ENCODE data around the gene FIGNL2.

Gene FIGNL2

DNA sequence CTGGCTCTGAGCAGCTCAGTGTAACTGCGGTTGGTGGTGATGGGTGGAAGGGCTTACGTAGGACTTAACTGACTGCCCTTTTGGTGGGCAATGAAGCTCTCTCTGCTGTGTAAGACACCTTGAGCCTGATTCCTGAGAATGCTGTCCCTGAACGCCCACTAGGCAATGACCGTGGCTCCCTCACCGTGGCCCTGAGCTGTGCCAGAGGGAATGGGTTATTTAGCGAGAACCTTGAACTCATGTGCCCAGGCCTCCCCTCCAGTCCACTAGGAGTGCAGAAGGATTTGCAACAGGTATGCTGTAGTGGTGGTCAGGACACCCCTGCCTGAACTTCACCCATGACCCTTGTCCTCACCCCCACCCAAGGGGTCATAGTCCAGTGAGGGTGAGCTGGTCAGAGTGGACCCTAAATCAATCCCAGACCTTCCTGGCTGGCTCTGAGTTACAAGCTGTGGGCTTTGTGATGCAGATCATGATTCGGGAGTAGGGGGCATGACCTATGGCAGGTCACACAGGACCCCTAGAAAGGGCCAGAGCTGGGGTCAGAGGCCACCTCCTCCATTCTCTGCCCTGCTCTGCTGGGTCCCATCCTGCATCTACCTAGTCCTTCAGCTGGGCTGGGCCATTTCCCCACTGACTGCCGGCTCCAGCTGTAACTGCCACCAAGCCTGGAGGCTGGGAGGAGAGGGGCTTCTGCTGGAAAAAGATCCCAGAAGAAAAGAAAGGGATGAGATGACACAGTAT, 24.9 kb upstream of the FIGNL2 start:
- no peak for DNase-seq

DNA sequence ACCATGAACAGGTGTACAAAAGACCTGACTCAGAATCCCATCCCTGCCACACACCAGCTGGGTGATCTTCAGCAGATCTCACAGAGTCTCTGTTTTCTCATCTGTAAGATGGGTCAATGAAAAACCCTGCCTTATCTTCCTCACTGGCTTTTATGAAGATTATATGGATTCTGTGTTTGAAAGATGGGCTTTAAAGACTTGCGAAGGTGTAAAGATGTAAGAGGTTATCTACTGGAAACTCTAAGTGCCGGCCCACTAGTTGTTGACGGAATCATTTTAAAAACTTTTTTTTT, 24.1 kb upstream of the FIGNL2 start:
- DNase-seq, result no peak

DNA sequence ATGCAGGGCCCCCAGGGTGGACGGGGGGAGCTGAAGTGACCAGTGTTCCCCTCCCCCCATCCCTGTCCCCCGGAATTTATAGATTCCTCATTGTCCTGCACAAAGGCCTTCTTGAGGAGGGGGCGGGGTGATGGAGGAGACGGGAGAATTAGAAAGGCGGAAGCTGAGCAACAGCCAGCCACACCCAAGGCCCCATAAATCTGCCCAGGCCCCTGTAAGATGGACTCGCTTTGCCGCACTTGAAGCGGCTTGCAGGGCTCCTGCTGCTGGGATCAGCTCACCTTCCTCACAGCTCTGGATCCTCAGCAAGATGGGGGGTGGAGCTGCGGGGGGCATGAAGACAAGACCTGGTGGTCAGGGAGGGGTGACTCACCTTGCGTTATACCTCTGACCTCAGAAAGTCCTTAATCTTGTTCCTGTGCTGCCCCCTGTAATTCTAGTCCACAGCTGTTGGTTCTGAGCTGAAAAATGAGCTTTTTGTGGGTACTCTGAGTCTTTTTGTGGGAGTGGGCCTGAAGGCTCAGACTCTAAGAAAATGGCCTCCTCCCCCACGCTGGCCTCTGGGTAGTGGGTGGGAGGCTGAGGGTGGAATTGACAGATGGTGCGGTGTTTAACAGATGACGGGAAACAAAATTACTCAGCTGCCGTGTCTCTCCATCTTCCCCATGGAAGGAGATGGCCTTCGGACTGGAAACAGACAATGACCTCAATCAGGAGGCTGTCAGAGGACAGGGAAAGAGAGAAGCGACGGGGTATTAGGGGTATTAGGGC, 23.6 kb upstream of the FIGNL2 start:
- DNase-seq, result no peak

DNA sequence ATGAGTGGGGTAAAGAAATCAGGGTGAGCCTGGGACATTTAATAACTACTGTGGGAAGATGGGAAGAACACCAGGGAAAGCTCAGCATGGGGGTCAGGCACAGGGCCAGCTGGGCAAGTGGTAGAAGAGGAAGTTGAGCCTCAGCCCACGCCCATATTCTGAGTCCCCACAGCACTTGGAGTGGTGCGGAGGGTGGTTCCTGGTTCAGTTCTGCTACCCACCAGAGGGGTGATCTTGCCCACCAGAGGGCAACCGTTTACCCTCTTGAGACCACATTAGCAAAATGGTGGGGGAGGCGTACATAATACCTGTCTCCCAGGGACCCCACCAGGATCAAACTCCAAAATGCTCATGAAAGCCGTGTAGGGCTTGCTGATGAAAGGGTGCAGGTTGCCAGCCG, 22.6 kb upstream of the FIGNL2 start:
- no peak for DNase-seq

DNA sequence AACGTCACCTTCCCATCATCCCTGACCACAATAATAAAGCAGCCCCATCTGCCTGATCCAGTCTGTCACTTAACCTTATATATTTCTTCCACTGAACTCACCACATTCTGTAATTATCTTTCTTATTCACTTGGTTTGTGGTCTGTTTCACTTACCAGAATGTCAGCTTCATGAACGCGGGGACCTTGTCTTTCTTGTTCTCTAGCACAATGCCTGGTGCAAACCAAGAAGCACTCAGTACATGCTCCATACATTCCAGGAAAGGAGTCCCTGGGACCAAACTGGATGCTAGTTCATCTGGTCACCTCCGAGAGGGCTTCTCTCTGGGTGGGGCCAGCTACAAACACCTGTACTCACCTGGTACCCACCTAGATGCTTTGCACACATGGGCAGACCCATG, 22.0 kb upstream of the FIGNL2 start:
- no peak for DNase-seq

DNA sequence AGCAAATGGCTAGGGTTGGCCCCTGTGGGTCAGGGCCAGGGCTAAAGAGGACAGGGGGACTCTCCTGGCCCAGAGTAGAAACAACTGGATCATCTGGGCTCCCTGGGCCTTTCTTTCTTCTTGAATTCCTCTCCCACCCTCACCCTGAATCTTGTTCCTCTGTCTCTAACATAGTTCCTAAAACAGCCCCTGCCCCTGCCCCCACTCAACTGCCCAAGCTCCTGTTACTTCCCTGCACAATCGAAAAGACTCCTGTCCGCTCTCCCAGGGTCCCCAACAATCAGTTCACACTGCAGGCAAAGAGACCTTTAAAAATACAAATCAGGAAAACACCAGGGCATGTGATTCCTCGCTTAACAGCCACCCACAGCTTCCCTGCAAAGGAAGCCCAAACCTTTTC, 21.4 kb upstream of the FIGNL2 start:
- DNase-seq, result no peak

DNA sequence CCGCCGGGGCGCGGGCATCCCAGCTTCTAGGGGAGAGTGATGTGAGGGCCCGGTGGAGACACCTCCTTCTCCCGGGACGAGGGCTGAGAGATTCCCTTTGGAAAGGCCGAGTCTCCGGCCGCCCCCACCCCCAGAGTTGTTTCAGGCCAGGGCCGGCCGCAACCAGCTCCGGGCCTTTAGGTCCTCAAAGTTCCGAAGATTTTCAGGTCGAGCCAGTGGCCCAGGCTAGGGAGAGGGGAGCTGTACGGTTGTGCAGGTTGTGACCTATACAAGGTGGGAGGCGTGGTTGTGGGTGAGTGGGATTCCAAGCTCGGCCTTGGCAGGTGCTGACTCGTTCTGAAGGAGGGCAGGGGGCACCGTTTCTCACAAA, 21.0 kb upstream of the FIGNL2 start:
- DNase-seq, result no peak

DNA sequence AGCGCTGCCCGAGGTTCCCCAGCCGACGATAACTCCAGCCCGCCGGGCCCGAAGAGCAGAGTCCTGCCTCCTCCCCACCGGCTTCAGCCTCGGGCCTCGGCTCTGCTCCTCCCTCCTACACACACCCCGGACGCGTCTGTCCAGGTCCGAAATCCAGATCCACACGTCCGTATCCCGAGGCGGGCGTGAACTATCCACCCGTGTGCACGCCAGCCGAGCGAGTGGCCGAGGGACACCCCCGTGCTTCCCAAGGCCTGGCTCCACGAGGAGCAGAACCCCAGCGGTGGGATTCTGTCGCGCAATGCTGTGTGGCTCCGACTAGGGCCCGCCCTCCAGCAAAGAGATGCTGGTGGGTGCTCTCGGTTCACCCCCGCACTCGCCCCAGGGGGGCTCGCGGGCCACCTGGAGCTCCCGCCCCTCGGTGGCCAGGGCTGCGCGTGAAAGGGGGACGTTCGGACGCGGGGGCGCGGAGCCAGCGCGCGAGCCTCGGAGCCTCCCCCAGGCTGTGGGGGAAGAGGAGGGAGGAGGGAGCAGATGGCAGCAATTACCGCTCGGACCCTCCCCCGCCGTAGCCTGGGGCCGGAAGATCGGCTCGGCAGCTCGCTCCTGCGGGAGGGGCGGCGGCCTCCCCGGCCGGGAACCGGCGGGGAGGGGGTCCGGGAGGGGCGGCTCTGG, 20.4 kb upstream of the FIGNL2 start:
- peak in 2 of 3 experiments; percentile 80 to 82 for DNase-seq

DNA sequence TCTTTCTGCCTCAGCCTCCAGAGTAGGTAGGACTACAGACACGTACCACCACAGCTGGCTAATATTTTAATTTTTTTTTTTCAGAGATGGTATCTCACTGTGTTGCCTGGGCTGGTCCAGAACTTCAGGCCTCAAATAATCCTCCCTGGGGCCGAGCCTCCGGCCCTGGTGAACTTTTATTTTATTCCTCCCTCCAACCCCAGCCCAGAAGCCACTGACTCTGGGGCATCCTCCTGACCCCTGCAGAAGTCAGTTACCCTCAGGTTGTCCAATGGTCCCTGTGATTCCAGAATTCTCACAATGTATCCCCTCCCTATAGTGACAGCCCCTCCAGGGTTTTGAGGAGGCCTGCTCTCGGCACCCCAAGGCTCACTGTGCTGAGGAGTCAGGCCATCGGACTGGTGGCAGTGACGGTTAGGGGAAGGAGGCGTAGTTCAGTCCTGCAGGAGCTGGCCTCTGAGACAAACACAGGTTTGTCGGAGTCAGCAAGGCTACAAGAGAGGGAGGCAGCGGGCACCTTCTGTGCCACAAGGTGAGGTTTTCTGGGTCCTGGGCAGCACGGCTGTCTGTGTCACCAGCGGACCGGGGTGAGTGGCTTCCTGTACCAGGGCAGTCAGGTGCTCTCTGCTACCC, 19.4 kb upstream of the FIGNL2 start:
- no peak for DNase-seq

DNA sequence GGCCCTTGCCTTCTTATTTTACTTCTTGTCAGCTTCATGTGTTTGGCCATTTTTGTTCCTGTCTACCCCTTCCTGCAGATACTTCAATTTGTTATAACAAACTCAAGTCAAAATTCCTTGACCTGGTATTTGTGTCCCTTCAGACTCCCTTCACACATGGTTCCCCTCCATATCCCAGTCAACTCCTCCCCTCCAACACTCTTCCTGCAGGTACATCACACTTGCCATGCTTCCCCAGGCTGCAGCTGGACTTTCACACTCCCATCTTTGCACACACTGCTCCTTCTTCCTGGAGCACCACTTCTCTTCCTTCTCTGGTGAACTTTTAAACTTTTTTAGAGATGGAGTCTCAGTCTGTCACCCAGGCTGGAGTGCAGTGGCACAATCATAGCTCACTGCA, 18.9 kb upstream of the FIGNL2 start:
- DNase-seq, result no peak

DNA sequence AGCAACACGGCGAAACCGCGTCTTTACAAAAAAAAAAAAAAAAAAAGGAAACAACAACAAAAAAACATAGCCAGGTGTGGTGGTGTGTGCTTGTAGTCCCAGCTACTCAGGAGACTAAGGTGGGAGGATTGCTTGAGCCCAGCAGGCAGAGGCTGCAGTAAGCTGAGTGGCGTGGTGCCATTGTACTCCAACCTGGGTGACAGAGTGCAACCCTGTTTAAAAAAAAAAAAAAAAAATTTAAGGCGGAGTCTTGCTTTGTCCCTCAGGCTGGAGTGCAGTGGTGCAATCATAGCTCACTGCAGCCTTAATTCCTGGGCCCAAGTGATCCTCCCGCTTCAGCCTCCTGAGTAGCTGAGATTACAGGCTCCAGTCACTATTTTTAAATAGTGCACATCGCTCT, 18.2 kb upstream of the FIGNL2 start:
- DNase-seq, result peak in 1 of 3 experiments; percentile 21

DNA sequence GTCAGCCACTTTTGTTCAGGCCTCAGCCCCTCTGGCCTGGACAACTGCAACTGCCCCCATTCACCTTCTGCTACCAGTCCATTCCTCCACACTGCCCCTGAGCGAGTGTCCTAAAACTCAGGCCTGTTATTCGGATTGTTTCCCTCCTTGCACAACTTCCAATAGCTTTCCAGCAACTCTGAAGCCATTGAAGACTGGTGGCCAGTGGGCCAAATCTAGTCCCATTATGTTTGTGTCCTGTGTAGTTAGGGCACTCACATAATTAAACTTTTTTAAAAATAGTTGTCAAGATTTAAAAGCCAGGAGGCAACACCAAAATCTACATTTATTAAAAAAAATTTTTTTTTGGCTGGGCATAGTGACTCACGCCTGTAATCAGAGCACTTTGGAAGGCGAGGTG, 17.8 kb upstream of the FIGNL2 start:
- DNase-seq, result no peak

DNA sequence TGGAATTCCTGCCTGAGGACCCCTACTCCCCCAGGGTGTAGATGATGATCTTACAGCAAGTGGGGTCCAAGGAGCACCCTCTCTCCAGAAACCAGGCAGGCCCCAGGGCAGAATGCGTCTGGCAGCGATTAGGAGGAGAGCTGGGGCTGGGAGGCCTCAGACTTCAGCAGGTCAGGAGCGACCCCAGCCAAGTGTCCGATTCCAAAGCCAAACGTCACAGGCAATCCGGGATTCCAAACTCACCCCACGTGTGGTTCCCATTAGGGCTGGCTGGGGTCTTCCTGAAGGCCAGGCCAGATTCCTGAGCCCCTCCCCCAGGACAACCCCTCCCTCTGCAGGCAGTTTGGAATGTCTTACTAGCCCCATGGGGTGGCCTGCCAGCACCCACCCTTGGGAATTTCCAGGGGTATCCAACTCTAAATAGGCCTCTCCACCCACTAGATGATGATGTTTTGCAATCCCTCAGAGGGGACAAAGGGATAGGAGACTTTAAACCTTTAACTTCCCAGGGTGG, 17.3 kb upstream of the FIGNL2 start:
- DNase-seq, result no peak

DNA sequence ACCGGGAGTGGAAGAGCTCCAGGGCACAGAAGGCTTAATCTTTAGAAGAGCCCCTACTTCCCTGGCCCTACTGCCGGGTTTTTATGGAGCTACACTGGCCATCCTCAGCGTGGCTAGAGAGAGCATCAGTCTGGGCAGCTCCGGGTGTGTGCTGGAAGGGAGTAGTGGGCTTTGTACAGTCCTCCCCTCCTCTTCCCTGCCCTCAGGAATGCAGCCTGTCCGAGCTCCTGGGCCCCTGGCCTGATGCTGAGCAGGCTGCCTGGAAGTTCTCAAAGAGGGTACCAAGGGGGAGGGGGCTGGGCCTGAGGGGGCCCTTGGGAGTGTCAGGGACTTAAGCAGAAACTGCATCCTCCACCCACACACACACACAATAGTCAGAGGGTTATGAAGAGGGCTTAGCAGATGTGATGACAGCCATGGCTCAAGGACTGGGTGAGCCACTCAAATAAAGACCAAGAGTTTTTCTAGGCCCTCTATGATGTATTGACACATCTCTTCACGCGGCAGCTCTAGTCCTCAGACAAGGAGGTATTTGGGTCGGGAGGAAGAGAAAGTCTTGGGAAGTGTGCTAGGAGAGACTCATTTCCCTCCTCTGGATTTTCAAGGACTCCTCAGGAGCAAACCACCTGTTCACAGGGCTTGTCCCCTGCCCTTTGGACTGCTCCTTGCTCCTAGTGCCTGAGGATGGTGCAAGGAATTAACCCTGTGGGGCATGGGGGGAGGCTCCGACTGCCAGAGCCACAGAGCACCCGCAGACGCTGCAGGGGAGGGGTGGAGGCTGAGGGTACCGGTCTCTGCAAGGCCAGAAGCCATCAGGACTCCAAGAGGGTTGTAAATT, 16.5 kb upstream of the FIGNL2 start:
- DNase-seq, result no peak

DNA sequence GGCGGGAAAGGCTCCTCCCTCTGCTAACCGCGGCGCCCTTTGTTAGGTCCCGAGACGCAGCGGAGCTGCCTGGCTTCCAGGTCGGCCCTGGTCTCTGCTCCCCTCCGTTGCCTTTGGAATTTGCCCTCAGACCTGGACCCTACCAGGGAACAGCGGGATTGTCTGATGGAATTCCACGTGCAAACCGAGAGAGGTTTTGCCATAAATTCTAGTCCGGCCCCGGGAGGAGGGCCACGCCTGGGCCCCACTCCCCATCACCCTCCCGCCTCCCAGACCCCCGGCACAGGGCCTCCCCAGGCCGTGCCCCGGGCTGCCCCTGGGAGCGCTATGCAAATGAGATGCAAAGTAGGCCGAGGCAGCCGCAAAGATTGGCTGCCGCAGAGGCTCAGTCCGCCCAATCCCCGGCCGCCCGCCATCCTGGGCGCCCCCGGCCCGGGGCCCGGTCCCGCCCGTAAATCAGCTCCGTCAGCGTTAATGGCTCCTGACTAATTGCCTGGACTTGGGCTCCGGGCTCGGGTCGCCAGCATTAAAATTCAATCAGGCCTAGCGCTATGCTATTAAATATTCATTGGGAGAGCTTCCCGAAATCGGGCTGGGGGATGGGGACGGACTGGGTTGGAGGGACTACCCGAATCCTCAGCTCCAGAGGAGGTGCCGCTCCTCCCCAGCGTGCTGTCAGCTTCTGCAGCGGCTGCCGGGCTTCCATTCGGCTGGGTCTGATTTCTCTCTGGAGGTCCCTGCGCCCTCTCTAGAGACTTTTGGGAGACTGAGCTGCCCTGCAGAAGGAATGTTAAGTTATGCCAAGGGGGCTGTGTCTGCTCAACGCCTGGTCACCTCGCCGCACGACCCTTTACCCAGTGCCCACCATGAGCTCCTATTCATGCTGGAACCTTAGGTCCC, 15.7 kb upstream of the FIGNL2 start:
- DNase-seq, result peak in 2 of 3 experiments; percentile 72 to 84

DNA sequence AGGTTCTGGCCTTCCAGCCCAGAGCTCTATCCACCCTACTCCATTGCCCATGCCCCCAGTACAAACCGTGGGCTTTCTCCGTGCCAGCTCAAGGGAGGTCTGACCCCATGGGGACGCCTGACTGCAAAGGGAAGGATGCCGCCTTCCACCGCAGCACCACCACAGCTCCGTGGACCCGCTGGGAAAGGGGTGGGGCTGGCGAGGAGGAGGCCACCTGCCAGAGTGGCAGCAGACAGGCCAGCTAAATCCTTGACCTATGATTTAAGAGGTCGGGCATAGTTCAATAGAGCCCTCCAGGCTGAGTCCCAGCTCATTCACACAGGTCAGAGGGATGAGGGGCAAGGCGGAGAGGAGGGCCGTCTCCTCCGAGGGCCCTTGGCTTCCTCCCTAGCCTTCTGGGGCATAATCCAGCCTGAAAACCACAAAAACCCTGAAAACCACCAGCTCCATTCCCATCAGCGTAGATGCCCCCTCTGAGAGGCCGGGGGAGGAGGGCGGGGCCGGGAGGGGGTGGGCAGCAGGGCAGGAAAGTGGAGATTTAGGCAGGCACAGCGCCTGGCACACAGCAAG, 14.9 kb upstream of the FIGNL2 start:
- peak in 2 of 3 experiments; percentile 59 to 74 for DNase-seq

DNA sequence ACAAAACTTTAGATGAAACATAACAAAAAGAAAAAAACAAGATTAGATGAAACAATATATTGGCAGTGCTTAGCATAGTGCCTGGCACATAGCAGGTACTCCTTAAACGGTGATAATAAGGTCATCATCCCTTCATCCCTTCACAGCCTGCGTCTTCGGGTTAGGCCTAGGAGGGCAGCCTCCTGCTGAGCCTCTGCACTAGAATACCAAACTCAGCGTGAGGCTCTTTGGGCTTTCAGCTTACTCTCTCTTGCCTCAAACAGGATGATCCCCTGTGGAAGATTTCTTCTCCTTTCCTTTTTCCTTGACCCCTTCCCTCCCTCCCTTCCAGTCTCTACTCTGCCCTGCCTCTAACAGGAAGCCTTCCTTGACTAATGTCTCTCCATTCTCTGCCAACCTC, 14.4 kb upstream of the FIGNL2 start:
- DNase-seq, result no peak

DNA sequence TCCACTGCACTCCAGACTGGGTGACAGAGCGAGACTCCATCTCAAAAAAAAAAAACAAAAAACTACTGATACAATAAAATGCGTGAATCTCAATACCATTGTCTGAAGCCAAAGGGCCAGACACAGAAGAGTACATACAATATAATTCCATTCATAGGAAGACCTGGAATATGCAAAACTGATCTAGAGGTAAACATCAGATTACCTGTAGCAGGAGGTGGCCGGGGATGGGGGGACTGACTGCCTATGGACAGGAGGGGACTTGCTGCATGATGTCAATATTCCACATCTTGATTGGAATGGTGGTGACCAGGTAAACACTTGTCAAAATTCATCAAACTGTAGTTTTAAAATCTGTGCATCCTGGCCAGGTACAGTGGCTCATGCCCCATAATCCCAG, 12.5 kb upstream of the FIGNL2 start:
- no peak for DNase-seq

DNA sequence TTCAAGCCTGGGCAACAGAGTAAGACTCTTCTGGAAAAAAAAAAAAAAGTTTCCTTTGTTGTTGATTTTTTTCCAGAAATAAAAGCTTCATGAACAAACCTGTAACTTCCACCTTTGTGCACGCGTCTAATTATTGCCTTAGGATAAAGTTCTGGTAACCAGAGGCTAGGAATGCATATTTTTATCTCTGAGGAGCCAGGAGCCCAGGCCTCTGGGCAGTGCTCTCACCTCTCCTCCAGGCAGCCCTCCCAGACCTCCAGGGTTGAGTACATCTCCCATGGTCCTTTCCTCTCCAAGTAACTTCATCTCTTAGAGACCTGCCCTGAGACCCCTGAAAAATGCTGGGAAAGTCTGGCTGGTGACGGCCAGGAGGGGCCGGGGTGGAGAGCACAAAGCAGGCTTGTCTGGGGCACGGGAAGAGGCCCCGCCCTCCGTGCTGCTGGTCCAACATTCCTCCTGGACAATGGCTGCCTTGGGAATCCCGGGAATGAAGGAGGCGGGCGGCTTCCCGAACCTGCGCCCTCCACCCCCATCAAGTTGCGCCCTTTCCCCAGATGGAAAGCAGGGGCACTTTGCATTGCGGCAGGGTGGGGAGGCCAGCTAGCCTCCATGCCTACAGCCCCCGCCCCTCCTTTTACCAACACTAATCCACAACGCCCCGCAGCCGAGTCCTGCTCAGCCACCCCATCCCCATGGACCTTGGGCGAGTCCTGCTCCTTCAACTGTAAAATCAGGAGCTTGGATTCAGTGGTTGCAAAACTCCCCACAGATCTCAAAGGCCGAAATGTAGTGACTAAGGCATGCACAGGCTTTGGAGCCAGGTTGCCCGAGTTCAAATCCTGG, 7.3 kb upstream of the FIGNL2 start:
- no peak for DNase-seq
